Eye (tissue), 1 donor: ENCODE results near the gene SMIM13.

Source experiments
- DNase-seq: peaks from one replicate; pipeline ENCODE4 v3.0.0-alpha.2; 2015

Gene SMIM13

GRCh38 chr6:11093626-11094410 is at the start of gene SMIM13:
Gene SMIM13, plus strand, starts transcription at chr6:11093834. Its CDS starts 480 bp downstream, at chr6:11094314.
- DNase-seq, result peak; percentile 99

GRCh38 chr6:11043961-11044711 is 49.5 kb upstream of the SMIM13 start, which contains the start of gene ELOVL2:
Gene ELOVL2, minus strand, starts transcription at chr6:11044305. Its CDS starts 75 bp downstream, at chr6:11044230.
- DNase-seq, result peak; percentile 77

- DNase-seq, result no peak
Measured at GRCh38 chr6:11044712-11045167, 48.9 kb upstream of the SMIM13 start.

- no peak for DNase-seq
Measured at GRCh38 chr6:11050731-11051130, 42.9 kb upstream of the SMIM13 start.

GRCh38 chr6:11053307-11053706 is 40.3 kb upstream of the SMIM13 start:
- no peak for DNase-seq

GRCh38 chr6:11054722-11055121 is 38.9 kb upstream of the SMIM13 start:
- no peak for DNase-seq

- DNase-seq, result peak; percentile 67
Measured at GRCh38 chr6:11055127-11055627, 38.5 kb upstream of the SMIM13 start.

GRCh38 chr6:11056871-11057270 is 36.8 kb upstream of the SMIM13 start:
- DNase-seq, result no peak

GRCh38 chr6:11058406-11058805 is 35.2 kb upstream of the SMIM13 start:
- DNase-seq, result no peak

- DNase-seq, result no peak
Measured at GRCh38 chr6:11062083-11062482, 31.6 kb upstream of the SMIM13 start.

- no peak for DNase-seq
Measured at GRCh38 chr6:11062715-11063114, 30.9 kb upstream of the SMIM13 start.

GRCh38 chr6:11064836-11065235 is 28.8 kb upstream of the SMIM13 start:
- peak; percentile 44 for DNase-seq

GRCh38 chr6:11065436-11066202 is 28.0 kb upstream of the SMIM13 start:
- no peak for DNase-seq

- no peak for DNase-seq
Measured at GRCh38 chr6:11066505-11067347, 26.9 kb upstream of the SMIM13 start.

GRCh38 chr6:11067348-11067747 is 26.3 kb upstream of the SMIM13 start:
- no peak for DNase-seq

GRCh38 chr6:11069760-11070159 is 23.9 kb upstream of the SMIM13 start:
- DNase-seq, result no peak

- DNase-seq, result no peak
Measured at GRCh38 chr6:11072101-11072500, 21.5 kb upstream of the SMIM13 start.

GRCh38 chr6:11076540-11076939 is 17.1 kb upstream of the SMIM13 start:
- no peak for DNase-seq

- no peak for DNase-seq
Measured at GRCh38 chr6:11078266-11078665, 15.4 kb upstream of the SMIM13 start.

GRCh38 chr6:11080296-11080695 is 13.3 kb upstream of the SMIM13 start:
- DNase-seq, result no peak

- DNase-seq, result no peak
Measured at GRCh38 chr6:11083491-11083890, 10.1 kb upstream of the SMIM13 start.

GRCh38 chr6:11083956-11084355 is 9.7 kb upstream of the SMIM13 start:
- DNase-seq, result no peak
